WTC11 (cell line): ENCODE data around the gene F13A1.

ENCODE experiments used
- CTCF ChIP-seq: fragments of 200-600 bp; IDR thresholded peaks from 2 replicates; pipeline ENCODE4 v1.8.0; 2022; ENCODE audit warnings: antibody characterized with exemption
- FOXK1 ChIP-seq: sonication (generic); formaldehyde crosslinking; IDR thresholded peaks from 2 replicates; pipeline ENCODE4 v1.8.0; 2022; ENCODE audit warnings: mild to moderate bottlenecking, moderate library complexity, missing genetic modification reagents
- MAX ChIP-seq: sonication (generic); formaldehyde crosslinking; IDR thresholded peaks from 2 replicates; pipeline ENCODE4 v1.8.0; 2022; ENCODE audit warnings: mild to moderate bottlenecking, missing genetic modification reagents
- NFYB ChIP-seq: sonication (generic); formaldehyde crosslinking; conservative IDR thresholded peaks from 2 replicates; pipeline ENCODE4 v1.8.0; 2022; ENCODE audit warnings: low read depth, missing genetic modification reagents
- NR3C1 ChIP-seq: sonication (generic); formaldehyde crosslinking; conservative IDR thresholded peaks from 2 replicates; pipeline ENCODE4 v1.8.1; 2023; ENCODE audit warnings: low read depth, mild to moderate bottlenecking, missing genetic modification reagents
- TEAD4 ChIP-seq: sonication (generic); formaldehyde crosslinking; IDR thresholded peaks from 2 replicates; pipeline ENCODE4 v1.8.0; 2022; ENCODE audit warnings: mild to moderate bottlenecking, missing genetic modification reagents
- ZNF138 ChIP-seq: sonication (generic); formaldehyde crosslinking; conservative IDR thresholded peaks from 2 replicates; pipeline ENCODE4 v1.8.1; 2022; ENCODE audit warnings: mild to moderate bottlenecking, moderate library complexity, missing genetic modification reagents
- ZNF425 ChIP-seq: fragments of 250-450 bp; sonication (Bioruptor Pico); conservative IDR thresholded peaks from 2 replicates; pipeline ENCODE4 v1.9.0; 2021; ENCODE audit warnings: mild to moderate bottlenecking
- ZSCAN18 ChIP-seq: fragments of 250-450 bp; sonication (Bioruptor Pico); IDR thresholded peaks from 2 replicates; pipeline ENCODE4 v2.1.2; 2022; ENCODE audit warnings: mild to moderate bottlenecking, moderate library complexity

GRCh38 chr6:6256259-6256658 is 64.2 kb downstream of the F13A1 start:
- no peak for TF ChIP-seq CTCF
- no peak for TF ChIP-seq ZNF138 (CRISPR knock-in tag)
- no peak for TF ChIP-seq MAX (CRISPR knock-in tag)
- no peak for TF ChIP-seq ZNF425 (CRISPR knock-in tag)
- TF ChIP-seq TEAD4, result no peak
- TF ChIP-seq NR3C1 (CRISPR knock-in tag), result no peak
- TF ChIP-seq FOXK1 (CRISPR knock-in tag), result no peak
- TF ChIP-seq ZSCAN18, result no peak
- TF ChIP-seq NFYB (CRISPR knock-in tag), result no peak
